Activated CD4-positive, alpha-beta T cell treated with anti-CD3 and anti-CD28 coated beads, Interleukin-2, amount 50 U/mL, for 1 hour (primary cell): Measurements from ENCODE around the gene NBPF26.
"Not testable (repeated sequence)": the region's sequence is repeated elsewhere in the genome, so short reads cannot be mapped to it uniquely, and the experiment has no call there.

Experiments
- DNase-seq: peaks from one replicate; pipeline ENCODE4 v3.0.0-alpha.2; 2020

NBPF26 gene

GRCh38 chr1:120859615-120860234, 136.0 kb downstream of the NBPF26 start:
- not testable (repeated sequence) for DNase-seq

GRCh38 chr1:120878206-120878605, 154.5 kb downstream of the NBPF26 start:
- DNase-seq, result not testable (repeated sequence)

DNA sequence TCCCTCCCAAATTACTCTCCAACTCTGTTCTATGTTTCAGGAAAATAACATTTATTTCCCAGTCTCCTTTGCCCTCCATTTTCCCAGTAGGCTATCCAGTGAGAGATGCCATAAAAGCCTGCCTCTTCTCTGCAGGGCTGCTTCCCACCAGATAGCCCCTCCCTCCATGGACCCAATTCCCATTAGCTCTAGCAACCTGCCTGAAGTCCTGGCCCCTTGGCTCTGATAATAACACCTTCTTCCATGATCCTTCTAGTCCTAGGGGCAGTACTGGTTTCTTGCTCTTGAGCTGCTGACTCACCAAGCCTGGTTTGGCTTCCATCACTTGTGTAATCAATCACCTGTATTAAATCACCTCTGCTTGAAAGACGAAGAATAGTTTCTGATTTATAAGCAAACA, 156.3 kb downstream of the NBPF26 start:
- not testable (repeated sequence) for DNase-seq

GRCh38 chr1:120881934-120882333, 158.2 kb downstream of the NBPF26 start:
- not testable (repeated sequence) for DNase-seq
